ENCODE measurements around the gene GTPBP2. TPM values are rescaled to one million over a fixed set of nuclear protein-coding genes. Genes with fewer than 3 reads are reported as not detected.

Gene GTPBP2
- total and polyA plus RNA-seq, 2 of the 13 experiments (the other 11 are each of a cell fraction or from before 2014, with no cell fraction given): 26.9 to 88.2 TPM

DNA sequence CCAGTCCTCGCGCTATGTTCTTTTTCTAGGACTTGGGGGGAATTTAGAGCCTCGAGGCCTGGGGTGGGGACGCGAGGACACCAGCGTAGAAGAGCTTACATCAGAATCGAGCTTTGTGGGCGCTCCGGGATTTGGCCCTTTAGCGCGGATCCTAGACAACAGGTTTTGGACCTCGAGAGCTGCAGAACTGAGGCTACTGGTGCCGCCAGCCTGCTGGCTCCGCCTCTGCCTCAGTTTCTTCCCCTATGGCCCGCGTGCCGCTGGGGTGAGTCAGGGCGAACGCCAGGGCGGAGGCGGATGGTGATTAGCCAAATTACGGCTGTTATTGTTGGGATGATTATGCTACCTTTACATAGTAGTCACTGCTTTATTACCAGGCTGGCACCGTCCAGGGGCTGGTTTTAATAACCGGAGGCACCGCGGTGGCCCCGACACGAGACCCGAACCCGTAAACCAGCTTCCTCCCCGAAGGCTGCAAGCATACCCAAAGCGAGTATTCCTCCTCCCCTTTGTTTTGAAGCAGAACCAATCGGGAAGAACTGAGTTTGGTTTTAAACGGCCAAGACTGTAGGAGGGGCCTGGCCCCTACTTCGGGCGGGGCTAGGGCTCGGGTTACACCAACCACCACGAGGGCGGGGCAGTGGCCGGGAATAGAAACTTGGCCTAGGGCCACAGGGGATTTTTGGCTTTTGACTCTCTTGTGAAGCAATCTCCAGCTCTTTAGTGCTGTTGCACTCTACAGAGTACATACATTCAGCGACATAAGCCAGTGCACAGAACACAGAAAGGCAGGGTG, 639 bp upstream of the GTPBP2 start (continued):
- TF ChIP-seq, protein P1, sequence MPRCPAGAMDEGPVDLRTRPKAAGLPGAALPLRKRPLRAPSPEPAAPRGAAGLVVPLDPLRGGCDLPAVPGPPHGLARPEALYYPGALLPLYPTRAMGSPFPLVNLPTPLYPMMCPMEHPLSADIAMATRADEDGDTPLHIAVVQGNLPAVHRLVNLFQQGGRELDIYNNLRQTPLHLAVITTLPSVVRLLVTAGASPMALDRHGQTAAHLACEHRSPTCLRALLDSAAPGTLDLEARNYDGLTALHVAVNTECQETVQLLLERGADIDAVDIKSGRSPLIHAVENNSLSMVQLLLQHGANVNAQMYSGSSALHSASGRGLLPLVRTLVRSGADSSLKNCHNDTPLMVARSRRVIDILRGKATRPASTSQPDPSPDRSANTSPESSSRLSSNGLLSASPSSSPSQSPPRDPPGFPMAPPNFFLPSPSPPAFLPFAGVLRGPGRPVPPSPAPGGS (CRISPR knock-in tag; IDR thresholded peaks at IDR 0.05): peak; percentile 19; the same call in 1 of the 2 replicates
- TF ChIP-seq ZNF839 (CRISPR knock-in tag; IDR thresholded peaks at IDR 0.05; ENCODE audit: borderline replicate concordance) (no peak), RELA (CRISPR knock-in tag; IDR thresholded peaks at IDR 0.05) (no peak; the same call in 1 of the 2 replicates), KMT2A (CRISPR knock-in tag; IDR thresholded peaks at IDR 0.05) (no peak), KDM1A (CRISPR knock-in tag; IDR thresholded peaks at IDR 0.05) (no peak), TOPORS (CRISPR knock-in tag; IDR thresholded peaks at IDR 0.05) (0 out of 2 replicates have a peak, but pooled peaks have one; percentile 22), CEBPB (IDR thresholded peaks at IDR 0.05; ENCODE audit: borderline replicate concordance, low read depth, low read length) (peak; percentile 97), BHLHE40 (IDR thresholded peaks at IDR 0.05; ENCODE audit: low read length) (no peak), MED1 (CRISPR knock-in tag; IDR thresholded peaks at IDR 0.05) (peak; percentile 58)
- TF ChIP-seq, protein P2, sequence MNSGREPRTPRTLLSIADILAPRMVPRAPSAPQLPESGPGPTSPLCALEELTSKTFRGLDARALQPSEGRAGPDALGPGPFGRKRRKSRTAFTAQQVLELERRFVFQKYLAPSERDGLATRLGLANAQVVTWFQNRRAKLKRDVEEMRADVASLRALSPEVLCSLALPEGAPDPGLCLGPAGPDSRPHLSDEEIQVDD (CRISPR knock-in tag; IDR thresholded peaks at IDR 0.05; ENCODE audit: borderline replicate concordance): no peak; the same call in 1 of the 2 replicates
- TF ChIP-seq, protein P3, sequence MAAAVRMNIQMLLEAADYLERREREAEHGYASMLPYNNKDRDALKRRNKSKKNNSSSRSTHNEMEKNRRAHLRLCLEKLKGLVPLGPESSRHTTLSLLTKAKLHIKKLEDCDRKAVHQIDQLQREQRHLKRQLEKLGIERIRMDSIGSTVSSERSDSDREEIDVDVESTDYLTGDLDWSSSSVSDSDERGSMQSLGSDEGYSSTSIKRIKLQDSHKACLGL (CRISPR knock-in tag; IDR thresholded peaks at IDR 0.05): peak; percentile 63; the same call in 1 of the 2 replicates
- TF ChIP-seq, protein P4, sequence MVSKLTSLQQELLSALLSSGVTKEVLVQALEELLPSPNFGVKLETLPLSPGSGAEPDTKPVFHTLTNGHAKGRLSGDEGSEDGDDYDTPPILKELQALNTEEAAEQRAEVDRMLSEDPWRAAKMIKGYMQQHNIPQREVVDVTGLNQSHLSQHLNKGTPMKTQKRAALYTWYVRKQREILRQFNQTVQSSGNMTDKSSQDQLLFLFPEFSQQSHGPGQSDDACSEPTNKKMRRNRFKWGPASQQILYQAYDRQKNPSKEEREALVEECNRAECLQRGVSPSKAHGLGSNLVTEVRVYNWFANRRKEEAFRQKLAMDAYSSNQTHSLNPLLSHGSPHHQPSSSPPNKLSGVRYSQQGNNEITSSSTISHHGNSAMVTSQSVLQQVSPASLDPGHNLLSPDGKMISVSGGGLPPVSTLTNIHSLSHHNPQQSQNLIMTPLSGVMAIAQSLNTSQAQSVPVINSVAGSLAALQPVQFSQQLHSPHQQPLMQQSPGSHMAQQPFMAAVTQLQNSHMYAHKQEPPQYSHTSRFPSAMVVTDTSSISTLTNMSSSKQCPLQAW (CRISPR knock-in tag; IDR thresholded peaks at IDR 0.05): peak; percentile 79; the same call in 1 of the 2 replicates
- TF ChIP-seq, protein P5, sequence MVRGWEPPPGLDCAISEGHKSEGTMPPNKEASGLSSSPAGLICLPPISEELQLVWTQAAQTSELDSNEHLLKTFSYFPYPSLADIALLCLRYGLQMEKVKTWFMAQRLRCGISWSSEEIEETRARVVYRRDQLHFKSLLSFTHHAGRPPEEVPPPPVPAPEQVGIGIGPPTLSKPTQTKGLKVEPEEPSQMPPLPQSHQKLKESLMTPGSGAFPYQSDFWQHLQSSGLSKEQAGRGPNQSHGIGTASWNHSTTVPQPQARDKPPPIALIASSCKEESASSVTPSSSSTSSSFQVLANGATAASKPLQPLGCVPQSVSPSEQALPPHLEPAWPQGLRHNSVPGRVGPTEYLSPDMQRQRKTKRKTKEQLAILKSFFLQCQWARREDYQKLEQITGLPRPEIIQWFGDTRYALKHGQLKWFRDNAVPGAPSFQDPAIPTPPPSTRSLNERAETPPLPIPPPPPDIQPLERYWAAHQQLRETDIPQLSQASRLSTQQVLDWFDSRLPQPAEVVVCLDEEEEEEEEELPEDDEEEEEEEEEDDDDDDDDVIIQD (CRISPR knock-in tag; IDR thresholded peaks at IDR 0.05; ENCODE audit: low read depth): peak; percentile 59; the same call in 1 of the 2 replicates
- TF ChIP-seq, protein P6, sequence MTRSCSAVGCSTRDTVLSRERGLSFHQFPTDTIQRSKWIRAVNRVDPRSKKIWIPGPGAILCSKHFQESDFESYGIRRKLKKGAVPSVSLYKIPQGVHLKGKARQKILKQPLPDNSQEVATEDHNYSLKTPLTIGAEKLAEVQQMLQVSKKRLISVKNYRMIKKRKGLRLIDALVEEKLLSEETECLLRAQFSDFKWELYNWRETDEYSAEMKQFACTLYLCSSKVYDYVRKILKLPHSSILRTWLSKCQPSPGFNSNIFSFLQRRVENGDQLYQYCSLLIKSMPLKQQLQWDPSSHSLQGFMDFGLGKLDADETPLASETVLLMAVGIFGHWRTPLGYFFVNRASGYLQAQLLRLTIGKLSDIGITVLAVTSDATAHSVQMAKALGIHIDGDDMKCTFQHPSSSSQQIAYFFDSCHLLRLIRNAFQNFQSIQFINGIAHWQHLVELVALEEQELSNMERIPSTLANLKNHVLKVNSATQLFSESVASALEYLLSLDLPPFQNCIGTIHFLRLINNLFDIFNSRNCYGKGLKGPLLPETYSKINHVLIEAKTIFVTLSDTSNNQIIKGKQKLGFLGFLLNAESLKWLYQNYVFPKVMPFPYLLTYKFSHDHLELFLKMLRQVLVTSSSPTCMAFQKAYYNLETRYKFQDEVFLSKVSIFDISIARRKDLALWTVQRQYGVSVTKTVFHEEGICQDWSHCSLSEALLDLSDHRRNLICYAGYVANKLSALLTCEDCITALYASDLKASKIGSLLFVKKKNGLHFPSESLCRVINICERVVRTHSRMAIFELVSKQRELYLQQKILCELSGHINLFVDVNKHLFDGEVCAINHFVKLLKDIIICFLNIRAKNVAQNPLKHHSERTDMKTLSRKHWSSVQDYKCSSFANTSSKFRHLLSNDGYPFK (CRISPR knock-in tag; IDR thresholded peaks at IDR 0.05; ENCODE audit: borderline replicate concordance): peak; percentile 53; the same call in 1 of the 2 replicates
- TF ChIP-seq, protein P7, sequence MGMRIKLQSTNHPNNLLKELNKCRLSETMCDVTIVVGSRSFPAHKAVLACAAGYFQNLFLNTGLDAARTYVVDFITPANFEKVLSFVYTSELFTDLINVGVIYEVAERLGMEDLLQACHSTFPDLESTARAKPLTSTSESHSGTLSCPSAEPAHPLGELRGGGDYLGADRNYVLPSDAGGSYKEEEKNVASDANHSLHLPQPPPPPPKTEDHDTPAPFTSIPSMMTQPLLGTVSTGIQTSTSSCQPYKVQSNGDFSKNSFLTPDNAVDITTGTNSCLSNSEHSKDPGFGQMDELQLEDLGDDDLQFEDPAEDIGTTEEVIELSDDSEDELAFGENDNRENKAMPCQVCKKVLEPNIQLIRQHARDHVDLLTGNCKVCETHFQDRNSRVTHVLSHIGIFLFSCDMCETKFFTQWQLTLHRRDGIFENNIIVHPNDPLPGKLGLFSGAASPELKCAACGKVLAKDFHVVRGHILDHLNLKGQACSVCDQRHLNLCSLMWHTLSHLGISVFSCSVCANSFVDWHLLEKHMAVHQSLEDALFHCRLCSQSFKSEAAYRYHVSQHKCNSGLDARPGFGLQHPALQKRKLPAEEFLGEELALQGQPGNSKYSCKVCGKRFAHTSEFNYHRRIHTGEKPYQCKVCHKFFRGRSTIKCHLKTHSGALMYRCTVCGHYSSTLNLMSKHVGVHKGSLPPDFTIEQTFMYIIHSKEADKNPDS (CRISPR knock-in tag; IDR thresholded peaks at IDR 0.05): peak; percentile 33; the same call in 1 of the 2 replicates
- TF ChIP-seq, protein P8, sequence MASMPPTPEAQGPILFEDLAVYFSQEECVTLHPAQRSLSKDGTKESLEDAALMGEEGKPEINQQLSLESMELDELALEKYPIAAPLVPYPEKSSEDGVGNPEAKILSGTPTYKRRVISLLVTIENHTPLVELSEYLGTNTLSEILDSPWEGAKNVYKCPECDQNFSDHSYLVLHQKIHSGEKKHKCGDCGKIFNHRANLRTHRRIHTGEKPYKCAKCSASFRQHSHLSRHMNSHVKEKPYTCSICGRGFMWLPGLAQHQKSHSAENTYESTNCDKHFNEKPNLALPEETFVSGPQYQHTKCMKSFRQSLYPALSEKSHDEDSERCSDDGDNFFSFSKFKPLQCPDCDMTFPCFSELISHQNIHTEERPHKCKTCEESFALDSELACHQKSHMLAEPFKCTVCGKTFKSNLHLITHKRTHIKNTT (CRISPR knock-in tag; IDR thresholded peaks at IDR 0.05): no peak
